ENCODE results near the gene SPOCK2. TPM values are rescaled to one million over a fixed set of nuclear protein-coding genes. Genes with fewer than 3 reads are reported as not detected.
A peak's percentile ranks its signal among the peaks of the same experiment; 100 is the strongest.

Gene SPOCK2
- total RNA-seq, 1 experiment from 2014 or later = 4.8 TPM

DNA sequence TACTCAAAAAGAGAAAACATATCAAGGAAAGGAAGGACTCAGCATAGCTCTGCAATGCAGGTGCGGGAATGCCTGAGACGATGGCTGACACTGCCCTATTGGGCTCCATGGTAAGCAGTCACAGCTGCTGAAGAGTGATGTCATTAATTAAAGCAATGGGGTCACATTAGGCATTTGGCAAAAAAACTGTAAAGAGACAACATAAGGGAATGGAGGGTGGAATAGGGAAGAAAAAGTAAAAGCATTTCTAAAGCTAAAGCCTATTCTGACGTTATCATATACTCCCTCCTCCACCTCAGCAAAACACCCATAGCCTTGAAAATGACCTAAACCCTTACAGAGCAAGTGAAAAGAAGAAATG lies 38.5 kb upstream of the SPOCK2 start:
- H3K27ac ChIP-seq (ENCODE audit: low read length) = peak overlapping the region; percentile 63
- H3K36me3 ChIP-seq (ENCODE audit: control insufficient read depth, insufficient read depth, low read length) = peaks cover 11% of the 10 kb centered on the region; the same call in 1 of the 2 replicates
- ChIA-PET POLR2A (no interaction called here), CTCF (interaction anchor here (1.0 to 1.2 kb wide), 3 partner anchors 64 to 150 kb away, joined by 3 to 4 read pairs (median 4); no protein-coding TSS in a partner anchor)
- DNase-seq (ENCODE audit: low read depth, low spot score) (no peak), ATAC-seq (no peak)
- in situ Hi-C loops (cut with HindIII; ENCODE audit: low pct_unique_long_range_greater_than_20kb, low sequenced_read_pairs) (no loop called here), intact Hi-C loops (cut with micrococcal nuclease; ENCODE audit: unreplicated experiment) (loop anchor here (10.0 kb wide), 1 partner anchor 78 kb away; no protein-coding TSS in a partner anchor)
- H3K4me3 ChIP-seq (ENCODE audit: low read depth in 2 of 2, low read length in 2 of 2) = no peak overlapping the region
- TF ChIP-seq, protein P1, sequence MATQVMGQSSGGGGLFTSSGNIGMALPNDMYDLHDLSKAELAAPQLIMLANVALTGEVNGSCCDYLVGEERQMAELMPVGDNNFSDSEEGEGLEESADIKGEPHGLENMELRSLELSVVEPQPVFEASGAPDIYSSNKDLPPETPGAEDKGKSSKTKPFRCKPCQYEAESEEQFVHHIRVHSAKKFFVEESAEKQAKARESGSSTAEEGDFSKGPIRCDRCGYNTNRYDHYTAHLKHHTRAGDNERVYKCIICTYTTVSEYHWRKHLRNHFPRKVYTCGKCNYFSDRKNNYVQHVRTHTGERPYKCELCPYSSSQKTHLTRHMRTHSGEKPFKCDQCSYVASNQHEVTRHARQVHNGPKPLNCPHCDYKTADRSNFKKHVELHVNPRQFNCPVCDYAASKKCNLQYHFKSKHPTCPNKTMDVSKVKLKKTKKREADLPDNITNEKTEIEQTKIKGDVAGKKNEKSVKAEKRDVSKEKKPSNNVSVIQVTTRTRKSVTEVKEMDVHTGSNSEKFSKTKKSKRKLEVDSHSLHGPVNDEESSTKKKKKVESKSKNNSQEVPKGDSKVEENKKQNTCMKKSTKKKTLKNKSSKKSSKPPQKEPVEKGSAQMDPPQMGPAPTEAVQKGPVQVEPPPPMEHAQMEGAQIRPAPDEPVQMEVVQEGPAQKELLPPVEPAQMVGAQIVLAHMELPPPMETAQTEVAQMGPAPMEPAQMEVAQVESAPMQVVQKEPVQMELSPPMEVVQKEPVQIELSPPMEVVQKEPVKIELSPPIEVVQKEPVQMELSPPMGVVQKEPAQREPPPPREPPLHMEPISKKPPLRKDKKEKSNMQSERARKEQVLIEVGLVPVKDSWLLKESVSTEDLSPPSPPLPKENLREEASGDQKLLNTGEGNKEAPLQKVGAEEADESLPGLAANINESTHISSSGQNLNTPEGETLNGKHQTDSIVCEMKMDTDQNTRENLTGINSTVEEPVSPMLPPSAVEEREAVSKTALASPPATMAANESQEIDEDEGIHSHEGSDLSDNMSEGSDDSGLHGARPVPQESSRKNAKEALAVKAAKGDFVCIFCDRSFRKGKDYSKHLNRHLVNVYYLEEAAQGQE (IDR thresholded peaks at IDR 0.05; ENCODE audit: insufficient read depth in 1 of 2, low read depth in 2 of 2, low read length in 1 of 2) = no peak
- no peak for TF ChIP-seq SIN3A (IDR thresholded peaks at IDR 0.05; ENCODE audit: borderline replicate concordance, insufficient read depth, low read depth, low read length)
- TF ChIP-seq, protein P2, sequence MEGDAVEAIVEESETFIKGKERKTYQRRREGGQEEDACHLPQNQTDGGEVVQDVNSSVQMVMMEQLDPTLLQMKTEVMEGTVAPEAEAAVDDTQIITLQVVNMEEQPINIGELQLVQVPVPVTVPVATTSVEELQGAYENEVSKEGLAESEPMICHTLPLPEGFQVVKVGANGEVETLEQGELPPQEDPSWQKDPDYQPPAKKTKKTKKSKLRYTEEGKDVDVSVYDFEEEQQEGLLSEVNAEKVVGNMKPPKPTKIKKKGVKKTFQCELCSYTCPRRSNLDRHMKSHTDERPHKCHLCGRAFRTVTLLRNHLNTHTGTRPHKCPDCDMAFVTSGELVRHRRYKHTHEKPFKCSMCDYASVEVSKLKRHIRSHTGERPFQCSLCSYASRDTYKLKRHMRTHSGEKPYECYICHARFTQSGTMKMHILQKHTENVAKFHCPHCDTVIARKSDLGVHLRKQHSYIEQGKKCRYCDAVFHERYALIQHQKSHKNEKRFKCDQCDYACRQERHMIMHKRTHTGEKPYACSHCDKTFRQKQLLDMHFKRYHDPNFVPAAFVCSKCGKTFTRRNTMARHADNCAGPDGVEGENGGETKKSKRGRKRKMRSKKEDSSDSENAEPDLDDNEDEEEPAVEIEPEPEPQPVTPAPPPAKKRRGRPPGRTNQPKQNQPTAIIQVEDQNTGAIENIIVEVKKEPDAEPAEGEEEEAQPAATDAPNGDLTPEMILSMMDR (IDR thresholded peaks at IDR 0.05) = no peak
- TF ChIP-seq TCF7L2 (IDR thresholded peaks at IDR 0.05; ENCODE audit: low read depth, low read length) = no peak
- no peak for TF ChIP-seq POLR2AphosphoS5 (IDR thresholded peaks at IDR 0.05; ENCODE audit: low read depth, low read length)
- BruUV-seq (replicated peaks) = no TSS peak
- H3K9me3 ChIP-seq (ENCODE audit: control insufficient read depth, insufficient read depth, low read depth, low read length) = no peaks in the 10 kb centered on the region; the same call in 1 of the 2 replicates
- H3K27me3 ChIP-seq (ENCODE audit: control insufficient read depth, insufficient read depth, low read length) = no peaks in the 10 kb centered on the region
- H3K4me1 ChIP-seq (ENCODE audit: control insufficient read depth, insufficient read depth, low read length) = peaks cover 43% of the 10 kb centered on the region

DNA sequence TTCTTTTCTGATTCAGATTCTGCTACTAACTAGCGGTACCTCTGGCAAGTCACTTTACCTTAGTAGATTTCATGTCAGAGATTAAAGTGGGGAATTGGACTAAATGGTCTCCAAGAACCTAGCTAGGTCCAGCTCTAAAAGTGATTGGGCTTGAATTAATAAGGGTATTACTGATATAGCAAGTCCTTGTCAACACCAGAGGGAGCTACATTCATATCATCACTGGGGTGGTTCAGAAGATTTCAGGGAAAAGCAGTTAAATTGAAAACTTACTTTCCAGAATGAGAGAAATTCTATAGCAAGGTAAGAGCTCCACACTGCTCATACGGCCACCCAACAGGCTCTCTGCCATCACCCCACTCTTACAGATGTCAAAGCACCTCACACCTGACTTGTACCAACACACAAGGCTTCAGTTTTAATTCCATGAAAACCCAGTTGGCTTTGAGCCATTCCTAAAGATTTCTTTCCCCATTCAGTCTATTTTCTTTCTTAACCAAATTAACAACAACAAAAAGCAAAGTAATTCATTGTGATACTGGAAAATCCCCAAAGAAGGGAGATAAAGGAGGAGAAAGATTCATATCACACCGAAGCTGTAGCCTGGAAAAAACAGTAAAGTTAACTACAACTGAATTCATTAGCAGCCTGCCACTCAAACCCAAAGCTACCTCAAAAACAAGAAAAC lies 38.0 kb upstream of the SPOCK2 start:
- in situ Hi-C loops (cut with HindIII; ENCODE audit: low pct_unique_long_range_greater_than_20kb, low sequenced_read_pairs) = no loop called here
- ChIA-PET POLR2A (no interaction called here), CTCF (interaction anchor here (0.5 to 1.3 kb wide), 5 partner anchors 56 to 230 kb away, joined by 3 to 5 read pairs (median 4); no protein-coding TSS in a partner anchor)
- Histone ChIP-seq H3K9me3 (ENCODE audit: control insufficient read depth, insufficient read depth, low read depth, low read length) (peaks cover 2% of the 10 kb centered on the region; the same call in 1 of the 2 replicates), H3K4me3 (ENCODE audit: low read depth in 2 of 2, low read length in 2 of 2) (no peak overlapping the region), H3K36me3 (ENCODE audit: control insufficient read depth, insufficient read depth, low read length) (peaks cover 11% of the 10 kb centered on the region; the same call in 1 of the 2 replicates), H3K27me3 (ENCODE audit: control insufficient read depth, insufficient read depth, low read length) (no peaks in the 10 kb centered on the region), H3K4me1 (ENCODE audit: control insufficient read depth, insufficient read depth, low read length) (peaks cover 43% of the 10 kb centered on the region), H3K27ac (ENCODE audit: low read length) (peak overlapping the region; percentile 63)
- TF ChIP-seq, protein P2 (IDR thresholded peaks at IDR 0.05) = peak; percentile 66
- no peak for TF ChIP-seq TCF7L2 (IDR thresholded peaks at IDR 0.05; ENCODE audit: low read depth, low read length)
- intact Hi-C loops (cut with micrococcal nuclease; ENCODE audit: unreplicated experiment) = loop anchor here (10.0 kb wide), 1 partner anchor 78 kb away; no protein-coding TSS in a partner anchor
- ATAC-seq (no peak; the same call in 1 of the 2 replicates), DNase-seq (ENCODE audit: low read depth, low spot score) (no peak)
- no TSS peak for BruUV-seq (replicated peaks)
